ENCODE results near the gene ATP8A1.

Gene ATP8A1

GRCh38 chr4:42644897-42645296, 12.0 kb downstream of the ATP8A1 start:
- no peak overlapping the region for H3K27ac ChIP-seq (ENCODE audit: low read depth, low read length)
- H3K36me3 ChIP-seq (ENCODE audit: control insufficient read depth, insufficient read depth, low read length): no peaks in the 10 kb centered on the region
- no peak overlapping the region for H3K9ac ChIP-seq (ENCODE audit: low read length)
- H3K27me3 ChIP-seq (ENCODE audit: control insufficient read depth, insufficient read depth, low read length): no peaks in the 10 kb centered on the region
- no peaks in the 10 kb centered on the region for H3K4me1 ChIP-seq (ENCODE audit: control insufficient read depth, insufficient read depth, low read length)
- no peak overlapping the region for H3K4me3 ChIP-seq (ENCODE audit: low read length)

GRCh38 chr4:42643685-42644084, 13.2 kb downstream of the ATP8A1 start:
- no peaks in the 10 kb centered on the region for H3K4me1 ChIP-seq (ENCODE audit: control insufficient read depth, insufficient read depth, low read length)
- H3K27me3 ChIP-seq (ENCODE audit: control insufficient read depth, insufficient read depth, low read length): no peaks in the 10 kb centered on the region
- H3K4me3 ChIP-seq (ENCODE audit: low read length): no peak overlapping the region
- no peaks in the 10 kb centered on the region for H3K36me3 ChIP-seq (ENCODE audit: control insufficient read depth, insufficient read depth, low read length)
- no peak overlapping the region for H3K27ac ChIP-seq (ENCODE audit: low read depth, low read length)
- H3K9ac ChIP-seq (ENCODE audit: low read length): no peak overlapping the region

GRCh38 chr4:42642845-42643615, 13.9 kb downstream of the ATP8A1 start:
- H3K27me3 ChIP-seq (ENCODE audit: control insufficient read depth, insufficient read depth, low read length): no peaks in the 10 kb centered on the region
- no peaks in the 10 kb centered on the region for H3K4me1 ChIP-seq (ENCODE audit: control insufficient read depth, insufficient read depth, low read length)
- no peak overlapping the region for H3K9ac ChIP-seq (ENCODE audit: low read length)
- H3K27ac ChIP-seq (ENCODE audit: low read depth, low read length): no peak overlapping the region
- H3K4me3 ChIP-seq (ENCODE audit: low read length): no peak overlapping the region
- H3K36me3 ChIP-seq (ENCODE audit: control insufficient read depth, insufficient read depth, low read length): no peaks in the 10 kb centered on the region

- H3K36me3 ChIP-seq (ENCODE audit: control insufficient read depth, insufficient read depth, low read length): no peaks in the 10 kb centered on the region
- no peaks in the 10 kb centered on the region for H3K4me1 ChIP-seq (ENCODE audit: control insufficient read depth, insufficient read depth, low read length)
- H3K4me3 ChIP-seq (ENCODE audit: low read length): no peak overlapping the region
- H3K27me3 ChIP-seq (ENCODE audit: control insufficient read depth, insufficient read depth, low read length): no peaks in the 10 kb centered on the region
- H3K27ac ChIP-seq (ENCODE audit: low read depth, low read length): no peak overlapping the region
- no peak overlapping the region for H3K9ac ChIP-seq (ENCODE audit: low read length)
Observed at GRCh38 chr4:42642101-42642797, 14.7 kb downstream of the ATP8A1 start.

GRCh38 chr4:42641656-42642055, 15.2 kb downstream of the ATP8A1 start:
- Histone ChIP-seq H3K4me1 (ENCODE audit: control insufficient read depth, insufficient read depth, low read length) (no peaks in the 10 kb centered on the region), H3K27ac (ENCODE audit: low read depth, low read length) (no peak overlapping the region), H3K9ac (ENCODE audit: low read length) (no peak overlapping the region), H3K4me3 (ENCODE audit: low read length) (no peak overlapping the region), H3K36me3 (ENCODE audit: control insufficient read depth, insufficient read depth, low read length) (no peaks in the 10 kb centered on the region), H3K27me3 (ENCODE audit: control insufficient read depth, insufficient read depth, low read length) (no peaks in the 10 kb centered on the region)

DNA sequence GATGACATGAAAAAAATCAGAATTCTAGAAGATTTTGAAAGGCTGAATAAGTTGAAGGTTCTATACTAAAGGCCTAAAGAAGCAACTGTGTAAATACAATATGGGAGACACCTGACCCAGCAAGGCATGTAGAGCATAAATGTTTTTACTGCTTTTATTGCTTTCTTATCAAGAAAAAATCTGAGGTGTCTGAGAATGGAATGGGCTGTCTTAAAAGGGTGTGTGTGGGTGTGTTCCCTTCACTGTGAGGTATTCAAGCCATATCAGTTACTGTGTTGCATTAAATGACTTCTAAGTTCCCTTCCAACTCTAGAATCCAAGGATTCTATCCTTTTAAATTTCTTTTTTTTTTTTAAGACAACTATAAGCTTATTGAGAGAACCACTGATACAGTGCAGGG, 15.7 kb downstream of the ATP8A1 start:
- Histone ChIP-seq H3K4me1 (ENCODE audit: control insufficient read depth, insufficient read depth, low read length) (no peaks in the 10 kb centered on the region), H3K27ac (ENCODE audit: low read depth, low read length) (no peak overlapping the region), H3K27me3 (ENCODE audit: control insufficient read depth, insufficient read depth, low read length) (no peaks in the 10 kb centered on the region), H3K4me3 (ENCODE audit: low read length) (no peak overlapping the region), H3K9ac (ENCODE audit: low read length) (no peak overlapping the region), H3K36me3 (ENCODE audit: control insufficient read depth, insufficient read depth, low read length) (no peaks in the 10 kb centered on the region)

GRCh38 chr4:42640613-42641012, 16.3 kb downstream of the ATP8A1 start:
- no peaks in the 10 kb centered on the region for H3K27me3 ChIP-seq (ENCODE audit: control insufficient read depth, insufficient read depth, low read length)
- no peaks in the 10 kb centered on the region for H3K36me3 ChIP-seq (ENCODE audit: control insufficient read depth, insufficient read depth, low read length)
- H3K4me3 ChIP-seq (ENCODE audit: low read length): no peak overlapping the region
- H3K4me1 ChIP-seq (ENCODE audit: control insufficient read depth, insufficient read depth, low read length): no peaks in the 10 kb centered on the region
- no peak overlapping the region for H3K9ac ChIP-seq (ENCODE audit: low read length)
- H3K27ac ChIP-seq (ENCODE audit: low read depth, low read length): no peak overlapping the region

DNA sequence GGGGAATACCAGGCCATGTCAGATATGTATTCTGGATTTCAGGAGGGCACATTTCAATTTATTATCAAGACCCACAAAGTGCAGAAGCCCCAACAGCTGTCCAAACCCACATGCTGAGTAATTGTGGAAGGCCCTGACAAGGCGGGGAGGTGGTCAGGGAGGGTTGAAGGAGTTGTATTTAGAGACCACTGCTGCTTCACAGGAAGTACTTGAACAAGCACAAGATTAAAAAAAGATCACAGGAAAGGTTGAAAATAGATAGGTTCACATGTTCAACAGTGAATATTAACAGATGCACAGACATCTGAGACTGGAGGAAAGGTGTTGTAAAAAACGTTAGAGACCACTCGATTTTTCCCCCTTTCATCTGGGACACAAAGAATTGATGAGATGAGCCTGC, 17.9 kb downstream of the ATP8A1 start:
- Histone ChIP-seq H3K27ac (ENCODE audit: low read depth, low read length) (no peak overlapping the region), H3K27me3 (ENCODE audit: control insufficient read depth, insufficient read depth, low read length) (no peaks in the 10 kb centered on the region), H3K36me3 (ENCODE audit: control insufficient read depth, insufficient read depth, low read length) (no peaks in the 10 kb centered on the region), H3K4me1 (ENCODE audit: control insufficient read depth, insufficient read depth, low read length) (no peaks in the 10 kb centered on the region), H3K4me3 (ENCODE audit: low read length) (no peak overlapping the region), H3K9ac (ENCODE audit: low read length) (no peak overlapping the region)

GRCh38 chr4:42638321-42638720, 18.6 kb downstream of the ATP8A1 start:
- H3K27me3 ChIP-seq (ENCODE audit: control insufficient read depth, insufficient read depth, low read length): no peaks in the 10 kb centered on the region
- no peaks in the 10 kb centered on the region for H3K36me3 ChIP-seq (ENCODE audit: control insufficient read depth, insufficient read depth, low read length)
- no peak overlapping the region for H3K4me3 ChIP-seq (ENCODE audit: low read length)
- no peak overlapping the region for H3K9ac ChIP-seq (ENCODE audit: low read length)
- H3K27ac ChIP-seq (ENCODE audit: low read depth, low read length): no peak overlapping the region
- no peaks in the 10 kb centered on the region for H3K4me1 ChIP-seq (ENCODE audit: control insufficient read depth, insufficient read depth, low read length)

DNA sequence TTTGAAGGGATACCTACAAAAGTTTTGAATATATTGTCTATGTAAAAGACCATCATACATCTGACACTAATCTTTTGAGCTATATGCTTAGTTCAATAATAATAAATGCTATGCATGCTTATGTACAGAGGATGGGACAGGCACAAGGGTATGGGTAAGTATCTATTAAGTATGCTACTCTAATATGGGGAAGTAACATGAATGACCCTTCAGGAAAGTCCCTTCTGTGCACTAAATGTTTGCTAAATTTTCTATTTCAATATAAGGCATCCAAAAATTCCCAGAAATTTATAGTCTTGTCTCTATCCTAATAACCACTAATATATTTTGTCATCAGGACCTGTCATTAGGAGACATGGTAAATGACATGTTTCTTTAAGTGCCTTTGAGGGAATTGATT, 19.0 kb downstream of the ATP8A1 start:
- Histone ChIP-seq H3K4me3 (ENCODE audit: low read length) (no peak overlapping the region), H3K4me1 (ENCODE audit: control insufficient read depth, insufficient read depth, low read length) (no peaks in the 10 kb centered on the region), H3K36me3 (ENCODE audit: control insufficient read depth, insufficient read depth, low read length) (no peaks in the 10 kb centered on the region), H3K9ac (ENCODE audit: low read length) (no peak overlapping the region), H3K27me3 (ENCODE audit: control insufficient read depth, insufficient read depth, low read length) (no peaks in the 10 kb centered on the region), H3K27ac (ENCODE audit: low read depth, low read length) (no peak overlapping the region)

- no peak overlapping the region for H3K27ac ChIP-seq (ENCODE audit: low read depth, low read length)
- H3K27me3 ChIP-seq (ENCODE audit: control insufficient read depth, insufficient read depth, low read length): no peaks in the 10 kb centered on the region
- H3K4me3 ChIP-seq (ENCODE audit: low read length): no peak overlapping the region
- H3K9ac ChIP-seq (ENCODE audit: low read length): no peak overlapping the region
- H3K4me1 ChIP-seq (ENCODE audit: control insufficient read depth, insufficient read depth, low read length): no peaks in the 10 kb centered on the region
- no peaks in the 10 kb centered on the region for H3K36me3 ChIP-seq (ENCODE audit: control insufficient read depth, insufficient read depth, low read length)
Observed at GRCh38 chr4:42637104-42637503, 19.8 kb downstream of the ATP8A1 start.

DNA sequence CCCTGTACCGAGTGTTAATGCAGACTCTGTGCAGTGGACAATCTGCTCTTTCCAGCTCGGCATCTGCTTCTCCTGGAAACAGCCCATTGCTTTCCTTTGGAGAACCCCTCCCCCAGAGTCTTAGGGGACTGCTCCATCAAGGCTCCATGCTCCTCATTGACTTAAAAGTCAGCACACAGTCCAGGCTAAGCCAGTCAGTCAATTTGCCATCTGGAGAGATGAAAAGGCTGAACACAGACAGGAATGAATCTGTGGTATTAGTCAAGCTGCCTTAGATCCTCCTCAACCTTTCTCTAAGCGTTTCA, 20.3 kb downstream of the ATP8A1 start:
- Histone ChIP-seq H3K4me1 (ENCODE audit: control insufficient read depth, insufficient read depth, low read length) (no peaks in the 10 kb centered on the region), H3K36me3 (ENCODE audit: control insufficient read depth, insufficient read depth, low read length) (no peaks in the 10 kb centered on the region), H3K9ac (ENCODE audit: low read length) (no peak overlapping the region), H3K4me3 (ENCODE audit: low read length) (no peak overlapping the region), H3K27ac (ENCODE audit: low read depth, low read length) (no peak overlapping the region), H3K27me3 (ENCODE audit: control insufficient read depth, insufficient read depth, low read length) (no peaks in the 10 kb centered on the region)

All from rectal smooth muscle tissue (tissue), 1 donor.